Caki2 (cell line): ENCODE results near the gene CBX2. TPM values are rescaled to one million over a fixed set of nuclear protein-coding genes. Genes with fewer than 3 reads are reported as not detected.

Experiments used
- DNase-seq: peaks from one replicate; pipeline ENCODE4 v3.0.0-alpha.2; 2015; ENCODE audit warnings: low read depth
- in situ Hi-C: cut with HindIII; loops from 2 replicates; pipeline ENCODE4 v1.10.0; 2016; ENCODE audit warnings: low sequenced_read_pairs, low pct_unique_long_range_greater_than_20kb, mixed read lengths
- total RNA-seq: library from RNA; depleted of rRNA; stranded (reverse); fragments of >200 nt; shearing (Covaris generic); gene quantifications from 2 replicates; pipeline ENCODE4 v1.2.3, GENCODE V29; 2014; ENCODE audit warnings: low replicate concordance

Gene CBX2
- total RNA-seq, 1 experiment from 2014 or later: 14.7 TPM

DNA sequence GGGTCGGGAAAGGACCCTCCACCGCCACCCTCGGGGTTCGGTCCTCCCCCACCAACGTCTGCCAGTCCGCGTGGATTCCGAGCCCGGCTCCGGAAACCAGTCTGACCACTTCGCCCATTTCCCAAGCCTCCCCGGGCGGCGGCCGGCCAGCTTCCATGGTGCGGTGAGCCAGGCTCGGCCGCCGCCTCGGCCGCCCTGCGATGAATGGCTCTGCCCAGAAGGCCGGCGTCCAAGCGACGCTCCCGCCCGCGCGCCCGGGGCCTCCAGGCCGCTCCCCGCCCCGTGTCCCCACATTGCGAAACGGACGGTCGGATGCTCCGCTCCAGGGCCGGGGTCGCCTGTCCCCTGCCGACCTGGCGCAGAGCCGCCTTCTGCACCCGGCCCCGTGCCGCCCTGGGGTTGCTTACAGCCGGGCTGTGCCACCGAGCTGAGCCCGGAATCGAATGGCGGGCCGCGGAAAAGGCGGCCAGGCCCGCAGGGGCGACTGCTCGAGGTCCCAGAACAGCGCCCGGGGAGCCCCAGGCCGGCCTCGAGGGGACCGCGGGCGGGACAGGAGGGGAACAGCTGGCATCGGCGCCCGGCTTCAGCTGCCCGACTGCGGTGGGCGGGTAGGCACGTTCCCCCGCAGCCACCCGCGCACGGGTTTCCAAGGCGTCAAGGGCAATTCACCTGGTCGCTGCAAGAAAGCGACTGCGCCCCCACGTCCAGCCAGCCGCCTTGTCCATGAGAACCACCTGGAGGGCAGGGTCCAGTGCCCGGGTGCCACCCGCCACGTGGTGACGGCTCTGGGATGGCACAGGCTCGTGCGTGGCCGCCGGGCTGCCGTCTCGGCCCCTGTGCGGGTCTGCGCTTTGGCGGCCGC, 37.3 kb downstream of the CBX2 start:
- in situ Hi-C loops: no loop called here
- no peak for DNase-seq

DNA sequence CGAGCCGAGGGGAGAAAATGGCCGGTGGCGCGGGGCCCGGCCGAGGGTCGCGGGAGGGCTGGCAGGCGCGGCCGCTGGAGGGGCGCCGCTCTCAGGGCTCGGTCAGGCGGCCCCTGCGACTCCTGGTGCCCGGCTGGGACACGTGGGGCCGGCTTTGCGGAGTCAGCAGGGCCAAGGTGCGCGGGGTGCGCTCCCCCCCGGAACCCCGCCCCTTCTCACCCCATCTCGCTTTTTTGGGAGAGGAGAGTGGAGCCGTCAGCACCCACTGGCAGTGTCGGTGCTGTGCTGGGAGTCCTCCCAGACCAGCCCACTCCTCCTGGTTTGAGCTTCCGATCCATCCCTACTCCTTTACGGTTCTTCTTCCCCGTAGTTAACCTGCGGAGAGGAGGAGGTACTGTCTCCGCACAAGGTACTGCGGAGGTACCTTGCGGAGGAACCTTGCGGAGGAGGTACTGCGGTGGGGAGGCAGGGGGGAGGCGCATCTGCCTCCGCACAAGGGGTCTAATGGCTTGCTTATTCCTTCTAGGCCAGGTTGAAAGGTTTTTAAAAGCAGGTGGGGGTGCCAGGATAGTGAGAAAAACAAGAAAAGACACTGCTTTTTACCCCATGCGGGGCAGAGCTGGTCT, 38.0 kb downstream of the CBX2 start:
- DNase-seq: no peak
- in situ Hi-C loops: no loop called here

DNA sequence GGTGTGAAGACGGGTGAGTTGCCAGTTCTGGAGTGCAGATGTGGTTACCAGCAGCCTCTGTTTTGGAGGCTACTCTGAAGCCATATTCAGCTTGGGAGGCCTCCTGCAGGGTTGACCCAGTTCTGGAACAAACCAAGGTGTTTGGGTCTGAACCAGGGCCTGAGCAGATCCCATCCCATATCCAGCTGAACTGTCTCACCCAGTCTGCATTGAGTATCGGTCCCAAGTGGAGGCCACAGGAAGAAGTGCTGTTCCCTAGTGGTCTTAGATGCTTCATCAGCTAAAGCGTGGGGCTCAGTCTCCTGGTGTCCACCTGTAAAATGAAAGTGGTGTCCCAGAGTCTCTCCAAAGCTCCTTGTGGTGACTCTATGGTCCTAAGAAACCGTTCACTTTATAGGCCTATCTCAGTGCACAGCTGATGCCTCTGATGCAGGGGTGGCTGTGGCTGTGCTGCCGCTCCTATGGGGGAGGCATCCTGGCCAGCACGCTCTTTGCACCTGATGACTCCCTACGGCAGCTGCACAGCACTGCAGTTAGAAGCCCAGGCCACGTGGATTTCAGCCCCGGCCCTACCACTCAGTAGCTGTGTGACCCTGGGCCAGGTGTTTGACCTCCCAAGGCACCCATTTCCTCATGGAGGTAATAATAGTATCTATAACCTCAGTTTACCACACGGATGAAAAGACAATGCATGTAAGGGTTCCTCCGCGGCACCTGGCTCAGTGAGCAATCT, 40.2 kb downstream of the CBX2 start:
- in situ Hi-C loops: no loop called here
- DNase-seq: no peak

DNA sequence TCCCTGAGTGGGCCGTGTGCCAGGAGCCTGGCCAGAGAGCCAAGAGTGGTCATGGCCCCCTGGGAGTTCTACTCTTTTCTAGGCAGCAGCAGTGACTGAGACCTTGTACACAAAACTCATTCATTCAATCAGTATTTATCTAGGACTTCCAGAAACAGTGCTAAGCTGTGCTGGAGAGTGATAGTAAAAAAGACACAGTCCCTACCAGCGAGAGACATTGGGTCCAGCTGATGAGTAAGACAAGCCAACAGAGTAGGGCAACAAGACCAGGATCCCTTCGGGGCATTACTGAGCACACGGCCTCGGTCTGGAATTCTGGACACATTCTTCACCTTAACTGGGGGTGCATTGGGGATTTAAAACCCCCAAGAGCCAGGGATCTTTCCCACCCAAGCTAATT, 41.1 kb downstream of the CBX2 start:
- no peak for DNase-seq
- in situ Hi-C loops: no loop called here

DNA sequence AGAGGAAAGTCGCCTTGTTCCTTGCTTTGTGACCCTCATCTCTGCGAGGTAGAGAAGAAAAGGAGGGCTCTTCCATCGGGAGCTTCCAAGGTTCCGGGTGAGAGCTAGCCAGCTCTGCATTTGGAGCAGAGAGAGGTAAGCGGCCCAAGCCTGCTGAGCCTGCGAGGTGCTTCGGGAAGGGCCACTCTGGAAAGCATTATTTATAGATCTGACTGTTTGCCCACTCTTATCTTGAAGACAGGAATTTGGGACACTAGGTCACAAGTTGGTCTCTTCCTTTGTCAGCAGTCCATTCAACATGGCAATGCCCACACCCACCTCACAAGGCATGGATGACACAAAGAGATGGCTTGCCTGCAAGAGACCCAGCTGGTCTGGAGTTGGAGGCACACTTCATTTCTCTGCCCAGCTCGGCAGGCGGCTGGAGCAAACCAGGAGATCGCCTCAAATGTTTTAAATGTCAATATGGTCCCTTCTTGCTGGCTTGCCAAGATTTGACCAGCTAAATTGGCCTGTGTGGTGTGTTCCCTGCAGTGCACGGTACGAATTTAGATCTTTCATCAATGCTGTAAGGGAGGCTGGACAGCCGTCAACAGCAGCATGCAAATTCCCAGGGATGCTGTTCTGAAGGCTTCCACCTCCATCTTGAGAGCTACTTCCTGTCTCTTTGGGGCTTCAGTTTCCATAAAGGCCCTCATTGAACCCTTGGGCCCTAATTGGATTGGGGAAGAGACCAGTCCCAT, 41.8 kb downstream of the CBX2 start:
- no peak for DNase-seq
- in situ Hi-C loops: no loop called here

DNA sequence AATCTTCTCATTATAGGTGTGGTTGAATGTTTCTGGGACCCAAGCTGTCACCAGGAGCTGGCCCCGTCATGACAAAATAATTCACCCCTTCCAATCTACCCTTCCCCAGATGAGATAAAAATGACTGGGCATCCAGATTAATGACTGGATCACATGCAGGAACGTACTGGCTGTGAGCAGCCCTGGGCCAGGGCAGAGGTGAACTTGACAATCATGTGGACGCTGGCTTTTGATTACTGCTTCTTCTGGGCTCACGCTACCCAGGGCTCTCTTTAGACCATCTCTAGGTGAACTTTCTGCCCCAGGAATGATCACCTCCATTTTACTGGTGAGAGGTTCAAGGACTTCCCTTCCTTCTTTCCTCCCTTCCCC, 43.0 kb downstream of the CBX2 start:
- in situ Hi-C loops: no loop called here
- no peak for DNase-seq

DNA sequence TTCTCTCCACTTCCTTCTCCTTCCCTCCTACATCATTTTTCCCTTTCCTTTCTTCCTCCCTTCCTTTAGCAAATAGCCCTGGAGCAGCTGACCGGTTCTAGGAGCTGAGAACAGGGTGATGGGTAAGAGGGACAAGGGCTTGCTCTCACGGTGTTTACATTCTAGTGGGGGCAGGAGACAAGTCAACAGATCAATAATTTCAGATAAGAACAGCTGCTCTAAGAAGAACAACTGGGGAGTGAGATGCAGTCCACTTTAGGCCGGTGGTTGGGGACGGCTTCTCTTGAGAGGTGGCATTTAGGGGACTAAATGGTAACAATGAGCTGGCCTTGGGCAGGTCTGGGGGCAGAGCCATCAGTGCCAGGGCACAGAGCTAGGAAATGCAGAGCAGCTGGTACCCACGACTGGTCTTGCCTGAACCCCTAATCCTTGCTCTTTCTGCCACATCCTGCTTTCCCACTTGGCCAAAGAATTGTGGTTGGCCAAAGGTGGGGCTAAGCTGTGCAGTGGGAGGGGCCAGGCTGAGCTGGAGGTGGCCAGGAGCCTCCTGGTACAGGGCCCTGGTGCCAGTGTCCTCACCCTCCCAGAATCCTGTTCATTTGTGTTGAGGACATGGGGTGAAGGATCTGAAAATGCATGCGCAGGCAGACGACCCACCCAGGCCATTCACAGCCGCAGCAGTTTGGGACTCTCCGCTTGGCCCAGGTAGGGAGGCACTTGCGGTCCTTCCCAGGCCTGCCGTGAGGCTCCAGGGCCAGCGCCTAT, 43.6 kb downstream of the CBX2 start:
- no peak for DNase-seq

DNA sequence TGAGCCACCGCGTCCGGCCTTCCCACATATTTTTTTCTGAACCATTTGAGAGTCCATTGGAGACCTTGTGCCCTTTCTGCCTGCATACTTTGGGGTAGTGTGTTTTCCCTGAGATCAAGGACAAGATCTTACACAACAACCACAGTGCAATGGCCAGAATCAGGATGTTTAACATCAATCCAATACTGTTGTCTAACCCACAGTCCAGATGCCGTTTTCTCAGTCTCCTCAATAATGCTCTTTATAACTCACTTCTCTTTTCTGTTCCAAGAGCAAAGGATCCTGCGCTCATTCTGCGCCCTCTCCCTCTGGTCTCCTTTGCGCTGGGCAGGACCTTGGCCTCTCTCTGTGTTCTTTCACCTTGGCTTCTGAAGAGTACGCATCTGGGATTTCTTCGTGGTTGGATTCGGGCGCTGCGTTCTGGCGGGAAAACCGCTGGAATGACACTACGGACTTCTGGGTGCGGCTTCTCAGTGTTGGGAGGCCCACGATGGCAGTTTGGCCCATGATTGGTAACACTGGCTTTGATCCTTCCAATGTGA, 44.7 kb downstream of the CBX2 start:
- in situ Hi-C loops: no loop called here

More for the DNA sequence above, 43.6 kb downstream of the CBX2 start:
- in situ Hi-C loops: no loop called here

DNA sequence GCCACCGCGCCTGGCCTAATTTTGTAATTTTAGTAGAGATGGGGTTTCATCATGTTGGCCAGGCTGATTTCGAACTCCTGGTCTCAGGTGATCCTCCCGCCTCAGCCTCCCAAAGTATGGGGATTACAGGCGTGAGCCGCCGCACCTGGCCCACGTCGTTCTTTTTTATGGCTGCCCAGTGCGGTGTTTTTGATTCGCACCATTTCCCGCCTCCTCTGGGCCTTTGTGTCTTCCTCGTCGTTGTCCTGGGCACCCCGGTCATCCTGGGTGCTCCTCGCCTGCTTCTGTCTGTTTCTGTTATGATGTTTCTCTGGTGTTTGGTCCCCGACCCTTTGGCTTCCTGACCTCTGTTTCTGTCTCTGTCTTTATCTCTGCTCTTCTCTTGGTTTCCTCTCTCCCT, 46.3 kb downstream of the CBX2 start:
- no peak for DNase-seq
- in situ Hi-C loops: no loop called here

More for the DNA sequence above, 44.7 kb downstream of the CBX2 start:
- no peak for DNase-seq

DNA sequence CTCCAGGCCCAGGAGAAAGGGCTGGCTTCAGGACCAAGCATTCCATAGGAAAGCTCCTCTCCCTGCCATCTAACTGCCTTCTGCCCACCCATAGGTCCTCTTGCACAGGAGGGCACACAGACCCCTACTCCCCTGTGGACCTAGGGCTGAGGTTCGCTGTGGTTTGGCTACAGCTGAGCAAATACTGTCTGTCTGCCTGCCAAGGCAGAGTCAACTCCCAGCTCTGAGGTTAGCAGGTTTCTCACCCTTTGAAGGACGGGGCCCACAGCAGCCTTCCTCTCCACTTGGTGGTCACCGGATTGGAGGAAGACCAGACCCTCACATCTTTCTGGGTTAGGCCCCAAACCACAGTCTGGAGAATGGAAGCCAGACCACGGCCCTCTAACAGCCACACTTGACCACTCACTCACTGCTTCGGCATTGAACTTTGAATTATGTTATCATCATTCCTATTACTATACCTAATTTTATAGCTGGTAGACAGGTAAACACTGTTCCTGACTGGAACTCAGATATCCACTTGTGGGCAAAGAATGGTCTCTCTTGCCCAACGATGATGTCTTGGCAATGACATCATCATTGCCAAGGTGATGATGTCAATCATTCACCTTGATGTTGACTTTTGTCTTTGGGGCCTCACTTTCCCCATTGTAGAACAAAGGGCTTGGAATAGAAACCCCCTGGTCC, 47.1 kb downstream of the CBX2 start:
- DNase-seq: no peak
- in situ Hi-C loops: no loop called here

DNA sequence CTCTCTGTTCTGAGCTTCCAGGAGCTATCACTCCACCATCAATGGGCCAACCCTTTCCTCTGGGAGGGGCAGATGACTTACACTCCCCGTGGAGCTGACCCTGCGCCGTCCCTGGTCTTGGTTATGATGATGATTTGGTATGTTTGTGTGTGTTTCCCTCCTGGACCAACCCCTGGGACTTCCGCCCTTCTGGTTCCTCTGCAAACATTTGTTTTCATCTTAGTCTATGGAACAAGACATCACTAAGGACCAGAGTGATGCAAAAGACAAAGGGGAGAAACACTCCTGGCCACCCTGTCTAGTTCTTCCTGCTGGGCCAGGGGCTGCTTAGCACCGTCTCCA, 47.6 kb downstream of the CBX2 start:
- in situ Hi-C loops: no loop called here
- no peak for DNase-seq

DNA sequence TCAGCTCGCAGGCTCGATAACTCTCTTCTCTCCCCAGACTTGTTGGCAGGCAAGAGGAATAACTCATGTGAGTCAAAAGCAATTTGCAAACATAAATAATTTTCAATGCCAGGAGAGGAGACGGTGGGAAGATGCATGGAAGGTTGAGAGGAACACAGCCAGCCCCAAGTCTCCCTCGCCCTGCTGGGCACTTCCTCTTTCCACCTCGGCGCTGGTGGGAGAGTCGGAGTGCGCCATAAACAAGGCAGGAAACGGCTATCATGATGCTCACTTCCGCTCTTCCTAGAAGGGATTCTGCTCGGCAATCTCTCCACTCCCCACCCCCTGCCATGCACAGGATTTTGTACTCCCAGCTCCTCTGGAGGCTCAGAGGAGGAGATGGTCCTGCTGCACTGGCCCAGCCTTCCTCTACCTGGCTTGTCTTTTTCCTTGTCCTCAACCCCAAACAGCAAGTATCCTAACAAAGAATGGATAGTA, 48.3 kb downstream of the CBX2 start:
- in situ Hi-C loops: no loop called here
- DNase-seq: no peak

DNA sequence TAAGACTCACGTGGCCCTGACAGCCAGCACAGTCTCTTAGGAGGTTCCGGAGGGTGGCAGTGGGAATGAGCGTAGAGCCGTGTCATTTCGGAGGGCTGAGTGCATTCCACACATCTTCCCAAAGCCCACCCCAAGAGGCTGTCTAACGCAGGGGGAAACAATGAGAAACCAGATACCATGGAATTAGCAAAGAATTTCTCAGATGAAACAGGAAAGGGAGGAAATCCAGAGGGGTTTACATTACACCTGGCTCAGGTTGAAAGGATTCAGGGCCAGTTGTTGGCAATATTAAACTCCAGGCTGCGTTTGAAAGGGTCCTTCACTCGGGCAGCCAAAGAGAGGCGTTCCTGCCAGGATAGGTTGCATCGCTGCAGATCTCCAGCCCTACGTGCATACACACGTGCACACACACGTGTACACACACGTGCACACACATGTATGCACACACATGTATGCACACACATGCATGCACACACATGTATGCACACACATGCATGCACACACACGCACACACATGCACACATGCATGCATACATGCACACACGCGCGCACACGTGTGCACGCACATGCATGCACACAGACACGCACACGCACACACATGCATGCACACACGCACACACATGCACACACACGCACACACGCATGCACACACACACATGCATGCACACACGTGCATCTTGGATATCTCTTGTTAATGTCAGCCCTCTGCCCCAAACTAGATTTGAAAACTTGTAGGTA, 49.1 kb downstream of the CBX2 start:
- no peak for DNase-seq
- in situ Hi-C loops: no loop called here

DNA sequence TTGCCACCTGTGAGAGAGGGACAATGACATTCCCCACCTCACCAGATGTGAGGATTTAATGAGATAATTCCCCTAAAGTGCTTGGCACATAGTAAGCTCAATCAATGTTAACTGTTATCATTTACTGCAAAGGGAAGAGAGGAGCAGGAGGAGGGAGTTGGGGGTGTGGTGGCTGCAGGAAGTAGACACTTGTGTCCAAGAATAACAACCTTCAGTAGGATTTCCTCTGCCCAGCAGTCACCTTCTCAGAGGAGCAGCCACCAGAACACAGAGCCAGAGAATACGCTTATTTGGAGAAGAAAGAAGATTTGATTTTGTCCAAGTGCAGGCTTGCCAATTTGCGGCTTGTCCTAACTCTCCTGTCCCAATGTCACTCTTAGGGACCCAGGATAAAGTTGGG, 51.1 kb downstream of the CBX2 start:
- no peak for DNase-seq
- in situ Hi-C loops: no loop called here

DNA sequence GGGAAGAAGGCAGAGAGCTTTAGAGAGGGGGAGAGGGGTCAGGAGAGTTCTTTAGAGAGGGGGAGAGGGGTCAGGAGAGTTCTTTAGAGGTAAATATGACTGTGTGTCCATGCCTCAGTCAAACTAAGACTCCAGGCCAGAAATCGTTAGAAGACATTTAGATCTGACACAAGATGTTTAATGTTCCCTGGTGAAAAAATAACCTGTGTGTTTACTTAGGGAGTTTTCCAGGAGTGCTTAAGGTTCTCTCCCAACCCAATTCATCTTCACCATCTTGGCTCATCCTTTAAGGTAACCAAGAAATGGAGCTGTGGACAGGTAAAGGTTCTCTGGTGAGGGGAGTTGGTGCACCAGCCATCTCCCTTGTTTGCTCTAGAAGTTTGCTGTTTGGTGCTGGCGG, 51.5 kb downstream of the CBX2 start:
- in situ Hi-C loops: no loop called here
- no peak for DNase-seq

DNA sequence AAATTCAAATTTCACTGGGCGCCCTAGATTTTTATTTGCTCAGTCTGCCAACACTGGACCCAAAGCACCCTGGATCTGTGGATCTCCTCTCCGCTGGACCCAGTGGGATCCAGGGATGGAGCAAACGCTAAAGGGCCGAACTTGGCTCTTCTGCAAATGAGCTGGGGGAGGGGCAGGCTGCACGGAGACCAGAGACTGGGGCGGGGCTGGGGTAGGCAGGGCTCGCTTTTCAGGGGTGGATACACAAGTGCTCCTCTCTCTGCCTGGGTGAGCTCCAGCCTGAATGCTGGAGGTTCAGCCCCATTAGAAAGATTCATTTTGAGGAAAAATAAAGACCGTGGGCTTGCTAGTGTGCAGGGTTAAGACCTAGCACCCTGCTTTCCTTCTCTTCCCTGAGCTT, 52.4 kb downstream of the CBX2 start:
- no peak for DNase-seq
- in situ Hi-C loops: no loop called here
